ENCODE results near the gene TMEM176B.

DNA sequence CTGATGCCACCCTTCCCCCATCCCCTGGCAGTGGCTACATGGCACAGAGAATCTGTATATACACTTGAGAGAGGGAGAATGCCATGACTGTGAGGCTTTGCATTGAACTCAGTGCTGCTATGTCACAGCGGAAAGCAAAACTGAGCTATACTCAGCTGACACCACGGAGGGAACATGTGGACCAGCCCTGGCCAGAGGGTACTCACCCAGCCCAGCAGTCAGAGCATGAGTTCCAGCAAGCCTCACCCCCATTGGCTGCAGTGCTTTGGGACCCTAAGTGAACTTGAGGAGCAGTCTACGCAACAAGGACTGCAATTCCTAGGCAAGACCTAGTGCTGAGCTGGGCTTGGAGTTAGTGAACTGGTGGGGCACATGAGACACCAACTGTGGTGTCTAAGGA lies 41.9 kb upstream of the TMEM176B start:
- TF ChIP-seq, protein P1, sequence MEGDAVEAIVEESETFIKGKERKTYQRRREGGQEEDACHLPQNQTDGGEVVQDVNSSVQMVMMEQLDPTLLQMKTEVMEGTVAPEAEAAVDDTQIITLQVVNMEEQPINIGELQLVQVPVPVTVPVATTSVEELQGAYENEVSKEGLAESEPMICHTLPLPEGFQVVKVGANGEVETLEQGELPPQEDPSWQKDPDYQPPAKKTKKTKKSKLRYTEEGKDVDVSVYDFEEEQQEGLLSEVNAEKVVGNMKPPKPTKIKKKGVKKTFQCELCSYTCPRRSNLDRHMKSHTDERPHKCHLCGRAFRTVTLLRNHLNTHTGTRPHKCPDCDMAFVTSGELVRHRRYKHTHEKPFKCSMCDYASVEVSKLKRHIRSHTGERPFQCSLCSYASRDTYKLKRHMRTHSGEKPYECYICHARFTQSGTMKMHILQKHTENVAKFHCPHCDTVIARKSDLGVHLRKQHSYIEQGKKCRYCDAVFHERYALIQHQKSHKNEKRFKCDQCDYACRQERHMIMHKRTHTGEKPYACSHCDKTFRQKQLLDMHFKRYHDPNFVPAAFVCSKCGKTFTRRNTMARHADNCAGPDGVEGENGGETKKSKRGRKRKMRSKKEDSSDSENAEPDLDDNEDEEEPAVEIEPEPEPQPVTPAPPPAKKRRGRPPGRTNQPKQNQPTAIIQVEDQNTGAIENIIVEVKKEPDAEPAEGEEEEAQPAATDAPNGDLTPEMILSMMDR (IDR thresholded peaks at IDR 0.05), result no peak
- no peak for TF ChIP-seq POLR2A (IDR thresholded peaks at IDR 0.05)

All from Peyer's patch (tissue), 4 donors.